ENCODE measurements around the gene C11orf54. TPM values are rescaled to one million over a fixed set of nuclear protein-coding genes. Genes with fewer than 3 reads are reported as not detected.
"Not testable (repeated sequence)": the region's sequence is repeated elsewhere in the genome, so short reads cannot be mapped to it uniquely, and the experiment has no call there.

C11orf54 gene
- total RNA-seq, 3 donors from 2014 or later: 13.5 to 32.1 (median 24.5) TPM

GRCh38 chr11:93766504-93766903, 25.0 kb downstream of the C11orf54 start:
- ATAC-seq: no peak
- no peaks in the 10 kb centered on the region for H3K27me3 Mint-ChIP-seq (ENCODE audit: low read depth)
- no peaks in the 10 kb centered on the region for H3K4me1 Mint-ChIP-seq (ENCODE audit: low read depth)
- H3K4me3 Mint-ChIP-seq: no peak overlapping the region
- H3K9me3 Mint-ChIP-seq: peaks cover 5% of the 10 kb centered on the region
- H3K36me3 Mint-ChIP-seq (ENCODE audit: insufficient read depth): peaks cover 10% of the 10 kb centered on the region
- no peak for DNase-seq

DNA sequence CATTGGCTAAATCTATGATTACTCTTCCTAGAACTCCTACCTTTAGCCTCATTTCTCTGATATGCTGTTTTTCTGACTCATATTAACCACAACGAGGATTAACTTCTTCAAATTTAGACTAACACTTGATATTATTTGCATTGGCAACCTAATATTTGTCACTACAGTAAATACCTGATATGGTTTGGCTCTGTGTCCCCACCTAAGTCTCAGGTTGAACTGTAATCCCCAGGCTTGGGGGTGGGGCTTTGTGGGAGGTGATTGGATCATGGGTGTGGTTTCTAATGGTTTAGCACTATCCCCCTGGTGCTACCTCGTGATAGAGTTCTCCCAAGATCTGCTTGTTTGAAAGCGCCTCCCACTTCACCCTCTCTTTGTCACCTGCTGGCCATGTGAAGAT, 25.5 kb downstream of the C11orf54 start:
- Mint-ChIP-seq H3K4me3 (no peak overlapping the region), H3K9me3 (peaks cover 5% of the 10 kb centered on the region), H3K36me3 (ENCODE audit: insufficient read depth) (peaks cover 13% of the 10 kb centered on the region), H3K27me3 (ENCODE audit: low read depth) (no peaks in the 10 kb centered on the region), H3K4me1 (ENCODE audit: low read depth) (no peaks in the 10 kb centered on the region)
- ATAC-seq (no peak), DNase-seq (no peak)

DNA sequence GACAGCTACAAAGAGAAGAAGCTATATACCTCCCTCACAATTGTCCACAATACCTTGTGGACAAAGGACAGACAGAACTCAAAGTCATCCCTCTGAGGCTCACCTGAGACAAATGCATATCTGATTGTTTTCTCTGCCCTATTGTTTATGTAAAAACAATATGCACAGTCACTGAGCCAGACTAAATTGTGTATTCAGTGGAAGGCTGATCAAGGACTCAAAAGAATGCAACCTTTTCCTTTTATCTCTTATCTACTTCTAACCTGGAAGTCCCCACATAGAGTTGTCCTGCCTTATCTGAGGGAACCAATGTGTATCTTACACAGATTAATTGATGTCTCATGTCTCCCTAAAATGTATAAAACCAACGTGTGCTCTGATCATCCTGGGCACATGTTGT, 28.7 kb downstream of the C11orf54 start:
- no peak for DNase-seq
- peaks cover 5% of the 10 kb centered on the region for H3K36me3 Mint-ChIP-seq (ENCODE audit: insufficient read depth)
- no peak overlapping the region for H3K4me3 Mint-ChIP-seq
- no peaks in the 10 kb centered on the region for H3K4me1 Mint-ChIP-seq (ENCODE audit: low read depth)
- H3K9me3 Mint-ChIP-seq: peaks cover 5% of the 10 kb centered on the region
- H3K27me3 Mint-ChIP-seq (ENCODE audit: low read depth): no peaks in the 10 kb centered on the region
- no peak for ATAC-seq

- no peak overlapping the region for H3K4me3 Mint-ChIP-seq
- H3K4me1 Mint-ChIP-seq (ENCODE audit: low read depth): no peaks in the 10 kb centered on the region
- peaks cover 3% of the 10 kb centered on the region for H3K36me3 Mint-ChIP-seq (ENCODE audit: insufficient read depth)
- no peaks in the 10 kb centered on the region for H3K27me3 Mint-ChIP-seq (ENCODE audit: low read depth)
- H3K9me3 Mint-ChIP-seq: peaks cover under 1% of the 10 kb centered on the region
- ATAC-seq: peak in 1 of 2 donors; percentile 23
- DNase-seq: no peak
Measured at GRCh38 chr11:93772123-93772522, 30.7 kb downstream of the C11orf54 start.

DNA sequence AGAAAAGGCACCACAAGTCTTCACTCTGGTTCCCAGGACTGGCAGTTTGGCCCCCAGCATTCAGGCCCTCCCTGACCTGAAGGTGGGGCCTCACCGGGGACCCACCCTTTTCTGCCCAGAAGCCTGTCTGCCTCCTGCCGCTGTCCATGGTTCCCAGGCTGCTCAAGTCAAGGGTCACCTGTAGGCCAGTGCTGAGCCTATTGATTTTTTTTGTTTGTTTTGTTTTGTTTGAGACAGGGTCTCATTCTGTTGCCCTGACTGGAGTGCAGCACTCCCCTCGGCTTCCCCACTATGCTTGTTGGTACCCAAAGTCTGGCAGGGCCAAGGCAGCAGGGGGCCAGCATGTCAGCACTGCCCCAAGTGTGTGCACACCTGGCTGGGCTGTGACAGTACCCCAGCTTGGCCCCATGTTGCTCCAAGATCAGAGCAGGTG, 31.6 kb downstream of the C11orf54 start:
- Mint-ChIP-seq H3K27me3 (ENCODE audit: low read depth) (no peaks in the 10 kb centered on the region), H3K9me3 (no peaks in the 10 kb centered on the region), H3K4me3 (no peak overlapping the region), H3K36me3 (ENCODE audit: insufficient read depth) (peaks cover 3% of the 10 kb centered on the region), H3K4me1 (ENCODE audit: low read depth) (no peaks in the 10 kb centered on the region)
- ATAC-seq (no peak), DNase-seq (no peak)

GRCh38 chr11:93773601-93774200, 32.2 kb downstream of the C11orf54 start:
- H3K36me3 Mint-ChIP-seq (ENCODE audit: insufficient read depth): peaks cover 3% of the 10 kb centered on the region
- no peak for DNase-seq
- ATAC-seq: no peak
- H3K9me3 Mint-ChIP-seq: no peaks in the 10 kb centered on the region
- no peaks in the 10 kb centered on the region for H3K4me1 Mint-ChIP-seq (ENCODE audit: low read depth)
- H3K4me3 Mint-ChIP-seq: no peak overlapping the region
- H3K27me3 Mint-ChIP-seq (ENCODE audit: low read depth): no peaks in the 10 kb centered on the region

- H3K4me3 Mint-ChIP-seq; ATAC-seq; DNase-seq; H3K9me3 Mint-ChIP-seq; H3K4me1 Mint-ChIP-seq (ENCODE audit: low read depth); H3K27me3 Mint-ChIP-seq (ENCODE audit: low read depth); H3K36me3 Mint-ChIP-seq (ENCODE audit: insufficient read depth): not testable (repeated sequence)
Measured at GRCh38 chr11:93774560-93774959, 33.1 kb downstream of the C11orf54 start.

GRCh38 chr11:93775289-93775688, 33.8 kb downstream of the C11orf54 start:
- Mint-ChIP-seq H3K9me3 (no peaks in the 10 kb centered on the region), H3K4me3 (no peak overlapping the region), H3K27me3 (ENCODE audit: low read depth) (no peaks in the 10 kb centered on the region), H3K4me1 (ENCODE audit: low read depth) (no peaks in the 10 kb centered on the region), H3K36me3 (ENCODE audit: insufficient read depth) (peaks cover 3% of the 10 kb centered on the region)
- DNase-seq (no peak), ATAC-seq (no peak)

GRCh38 chr11:93783362-93783761, 41.9 kb downstream of the C11orf54 start:
- no peak for ATAC-seq
- Mint-ChIP-seq H3K4me1 (ENCODE audit: low read depth) (peaks cover 38% of the 10 kb centered on the region), H3K27me3 (ENCODE audit: low read depth) (no peaks in the 10 kb centered on the region), H3K4me3 (peak overlapping the region; percentile 99), H3K9me3 (no peaks in the 10 kb centered on the region), H3K36me3 (ENCODE audit: insufficient read depth) (peaks cover 13% of the 10 kb centered on the region)
- DNase-seq: no peak

DNA sequence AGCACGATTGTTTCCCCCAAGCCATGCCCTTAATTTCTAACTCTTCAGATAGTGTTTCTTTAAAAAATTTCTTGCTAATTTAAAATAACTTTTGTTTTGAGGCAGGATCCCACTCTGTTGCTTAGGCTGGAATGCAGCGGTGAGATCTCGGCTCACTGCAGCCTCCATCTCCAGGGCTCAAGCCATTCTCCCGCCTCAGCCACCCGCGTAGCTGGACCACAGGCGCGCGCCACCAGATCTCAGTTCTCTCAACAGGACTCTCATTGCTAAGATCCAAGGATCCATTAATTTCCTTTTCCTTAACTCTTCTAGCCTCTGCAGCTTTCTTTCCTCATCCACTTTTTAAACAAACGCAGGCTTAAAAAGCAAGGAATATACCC, 42.3 kb downstream of the C11orf54 start:
- H3K4me1 Mint-ChIP-seq (ENCODE audit: low read depth): peaks cover 40% of the 10 kb centered on the region
- ATAC-seq: peak; percentile 30 to 36
- no peaks in the 10 kb centered on the region for H3K27me3 Mint-ChIP-seq (ENCODE audit: low read depth)
- peaks cover 15% of the 10 kb centered on the region for H3K36me3 Mint-ChIP-seq (ENCODE audit: insufficient read depth)
- no peak for DNase-seq
- no peaks in the 10 kb centered on the region for H3K9me3 Mint-ChIP-seq
- H3K4me3 Mint-ChIP-seq: peak overlapping the region; percentile 99

DNA sequence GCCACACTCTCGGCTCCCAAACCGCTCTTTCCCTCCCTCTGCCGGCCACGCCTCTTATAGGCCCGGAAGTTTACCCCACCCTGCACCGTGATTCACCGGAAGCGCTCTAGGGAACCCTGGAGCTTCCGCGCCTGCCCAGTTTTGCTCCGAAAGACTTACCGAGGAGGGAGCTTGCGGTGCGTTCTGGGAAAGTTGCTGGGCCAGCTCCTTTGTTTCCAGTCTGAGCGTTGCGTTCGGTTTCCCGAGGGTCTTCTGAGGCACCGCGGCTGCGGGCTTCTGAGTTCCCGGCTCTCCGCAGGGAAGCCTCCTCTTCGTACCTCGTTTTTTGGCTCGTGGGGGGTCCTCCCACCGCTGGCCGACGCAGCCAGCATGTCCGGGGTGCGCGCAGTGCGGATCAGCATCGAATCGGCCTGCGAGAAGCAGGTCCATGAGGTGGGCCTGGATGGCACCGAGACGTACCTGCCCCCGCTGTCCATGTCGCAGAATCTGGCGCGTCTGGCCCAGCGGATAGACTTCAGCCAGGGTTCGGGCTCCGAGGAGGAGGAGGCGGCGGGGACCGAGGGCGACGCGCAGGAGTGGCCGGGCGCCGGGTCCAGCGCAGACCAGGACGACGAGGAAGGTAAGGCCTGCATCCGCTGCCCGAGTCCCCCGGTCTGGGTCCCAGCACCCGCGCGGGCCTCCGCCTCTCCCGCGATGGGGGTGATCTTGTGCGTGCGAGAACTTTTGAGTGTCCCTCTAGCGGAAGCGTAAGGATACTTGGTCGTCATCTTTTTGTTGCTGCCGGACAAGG, 42.9 kb downstream of the C11orf54 start, which contains the start of gene MED17:
Gene MED17, plus strand, starts transcription at position 138 of the 790 bp plus-strand sequence. Its CDS starts 232 bp downstream, at position 370.
- peak; percentile 82 for DNase-seq
- peak; percentile 96 to 97 for ATAC-seq
- peaks cover 42% of the 10 kb centered on the region for H3K4me1 Mint-ChIP-seq (ENCODE audit: low read depth)

DNA sequence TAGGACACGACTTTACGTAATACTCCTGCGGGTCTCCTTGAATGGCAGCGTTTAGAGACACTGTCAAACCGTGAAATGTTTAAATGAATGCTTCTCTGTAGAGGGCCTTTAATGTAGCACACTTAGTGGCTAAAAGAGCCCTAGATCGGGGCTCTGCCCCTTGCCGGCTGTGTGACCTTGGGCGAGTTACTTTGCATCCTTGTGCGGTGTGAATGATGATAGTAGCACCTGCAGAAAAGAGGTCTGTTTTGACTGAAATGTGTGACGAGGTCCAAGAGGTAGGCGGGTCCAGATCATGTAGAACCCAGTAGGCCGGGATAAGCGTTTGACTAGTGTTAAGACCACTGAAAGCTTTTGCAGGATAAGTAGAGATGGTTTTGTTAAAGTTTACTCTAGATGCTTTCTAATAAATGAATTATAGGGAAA, 43.5 kb downstream of the C11orf54 start:
- Mint-ChIP-seq H3K36me3 (ENCODE audit: insufficient read depth) (peaks cover 23% of the 10 kb centered on the region), H3K27me3 (ENCODE audit: low read depth) (no peaks in the 10 kb centered on the region), H3K4me1 (ENCODE audit: low read depth) (peaks cover 42% of the 10 kb centered on the region), H3K4me3 (peak overlapping the region; percentile 99), H3K9me3 (no peaks in the 10 kb centered on the region)
- DNase-seq (no peak), ATAC-seq (peak; percentile 20 to 24)

More for the DNA sequence above, 42.9 kb downstream of the C11orf54 start, which contains the start of gene MED17:
- Mint-ChIP-seq H3K36me3 (ENCODE audit: insufficient read depth) (peaks cover 17% of the 10 kb centered on the region), H3K9me3 (no peaks in the 10 kb centered on the region), H3K27me3 (ENCODE audit: low read depth) (no peaks in the 10 kb centered on the region), H3K4me3 (peak within 1 kb of the TSS; percentile 99)

- H3K4me3 Mint-ChIP-seq: no peak overlapping the region
- no peaks in the 10 kb centered on the region for H3K27me3 Mint-ChIP-seq (ENCODE audit: low read depth)
- ATAC-seq (no peak), DNase-seq (no peak)
- H3K4me1 Mint-ChIP-seq (ENCODE audit: low read depth): peaks cover 21% of the 10 kb centered on the region
- no peaks in the 10 kb centered on the region for H3K9me3 Mint-ChIP-seq
- peaks cover 56% of the 10 kb centered on the region for H3K36me3 Mint-ChIP-seq (ENCODE audit: insufficient read depth)
Measured at GRCh38 chr11:93791493-93791892, 50.0 kb downstream of the C11orf54 start.

GRCh38 chr11:93796441-93797231, 55.2 kb downstream of the C11orf54 start:
- H3K4me1 Mint-ChIP-seq (ENCODE audit: low read depth): peaks cover 2% of the 10 kb centered on the region

More at GRCh38 chr11:93796441-93797231, 55.2 kb downstream of the C11orf54 start:
- no peaks in the 10 kb centered on the region for H3K9me3 Mint-ChIP-seq
- H3K36me3 Mint-ChIP-seq (ENCODE audit: insufficient read depth): peaks cover 58% of the 10 kb centered on the region
- no peak overlapping the region for H3K4me3 Mint-ChIP-seq
- ATAC-seq (no peak), DNase-seq (no peak)
- no peaks in the 10 kb centered on the region for H3K27me3 Mint-ChIP-seq (ENCODE audit: low read depth)
